HepG2 (cell line): ENCODE measurements around the gene SUCLA2. TPM values are rescaled to one million over a fixed set of nuclear protein-coding genes. Genes with fewer than 3 reads are reported as not detected.

Experiments
- AHR ChIP-seq: IDR thresholded peaks from 2 replicates; pipeline ENCODE4 v1.6.1; 2018; ENCODE audit warnings: missing genetic modification reagents, missing compliant biosample characterization
- KLF16 ChIP-seq, 2 experiments: sonication (generic) in 1 of 2; formaldehyde crosslinking in 1 of 2; IDR thresholded peaks; 2 replicates each; pipeline versions ENCODE4 v1.6.1 to v1.8.0; 2016 to 2023; ENCODE audit warnings: missing genetic modification reagents in 2 of 2, missing compliant biosample characterization in 1 of 2
- MTF1 ChIP-seq: sonication (generic); formaldehyde crosslinking; IDR thresholded peaks from 2 replicates; pipeline ENCODE4 v1.5.0; 2020; ENCODE audit warnings: missing genetic modification reagents
- MYC ChIP-seq: sonication (generic); formaldehyde crosslinking; IDR thresholded peaks from 2 replicates; pipeline ENCODE4 v1.9.0; 2021; ENCODE audit warnings: missing genetic modification reagents, borderline replicate concordance
- NKX3-1 ChIP-seq: sonication (generic); formaldehyde crosslinking; IDR thresholded peaks from 2 replicates; pipeline ENCODE4 v1.5.0; 2020; ENCODE audit warnings: missing genetic modification reagents
- NR2F2 ChIP-seq: IDR thresholded peaks from 2 replicates; pipeline ENCODE4 v1.6.1; 2012; ENCODE audit warnings: low read depth, inconsistent platforms, borderline replicate concordance
- RFX1 ChIP-seq: fragments of 450-650 bp; IDR thresholded peaks from 2 replicates; pipeline ENCODE4 v1.6.1; 2017
- SALL1 ChIP-seq: sonication (generic); formaldehyde crosslinking; IDR thresholded peaks from 2 replicates; pipeline ENCODE4 v1.8.0; 2022; ENCODE audit warnings: mild to moderate bottlenecking, missing genetic modification reagents
- SAP130 ChIP-seq: IDR thresholded peaks from 2 replicates; pipeline ENCODE4 v1.6.1; 2016; ENCODE audit warnings: low read depth
- SP2 ChIP-seq: sonication (generic); formaldehyde crosslinking; IDR thresholded peaks from 2 replicates; pipeline ENCODE4 v1.5.1; 2020; ENCODE audit warnings: mild to moderate bottlenecking, missing genetic modification reagents
- ZFP62 ChIP-seq: sonication (generic); formaldehyde crosslinking; IDR thresholded peaks from 2 replicates; pipeline ENCODE4 v1.4.0; 2020; ENCODE audit warnings: missing genetic modification reagents
- ZNF337 ChIP-seq: sonication (generic); formaldehyde crosslinking; IDR thresholded peaks from 2 replicates; pipeline ENCODE4 v1.5.1; 2020; ENCODE audit warnings: missing genetic modification reagents, low read depth, mild to moderate bottlenecking, borderline replicate concordance
- ZNF367 ChIP-seq: sonication (generic); formaldehyde crosslinking; IDR thresholded peaks from 2 replicates; pipeline ENCODE4 v1.4.0; 2020; ENCODE audit warnings: missing genetic modification reagents, borderline replicate concordance
- ZNF530 ChIP-seq: sonication (generic); formaldehyde crosslinking; IDR thresholded peaks from 2 replicates; pipeline ENCODE4 v1.5.0; 2020; ENCODE audit warnings: low read depth, mild to moderate bottlenecking, missing genetic modification reagents
- ZZZ3 ChIP-seq: sonication (generic); formaldehyde crosslinking; IDR thresholded peaks from 2 replicates; pipeline ENCODE4 v1.4.0; 2020; ENCODE audit warnings: missing genetic modification reagents, mild to moderate bottlenecking, borderline replicate concordance
- polyA plus RNA-seq, 8 experiments: library from polyadenylated mRNA; depleted of rRNA in 3 of 8; stranded (reverse) in 7 of 8; unstranded in 1 of 8; fragments of >200 nt; fragmentation: Illumina TruSeq in 4 of 8; extraction: Trizol in 4 of 8; gene quantifications; 2 replicates each; pipeline versions ENCODE4 v1.2.1 to v1.2.3, GENCODE V29; 2011 to 2016; ENCODE audit warnings: low read depth in 4 of 8, missing spikeins in 1 of 8, mixed read lengths in 1 of 8; ENCODE audit not compliant: insufficient read depth in 1 of 8
- total RNA-seq, 5 experiments: library from RNA; depleted of rRNA; stranded (reverse); fragments of >200 nt; fragmentation: Illumina TruSeq; extraction: Trizol; gene quantifications; 2 replicates each; pipeline ENCODE4 v1.2.3, GENCODE V29; 2016; ENCODE audit warnings: low read depth in 1 of 5
- TF ChIP-seq, protein P1 (sequence below): sonication (generic); formaldehyde crosslinking; IDR thresholded peaks from 2 replicates; pipeline ENCODE4 v1.4.0; 2020; ENCODE audit warnings: missing genetic modification reagents
- TF ChIP-seq, protein P2 (sequence below): sonication (generic); IDR thresholded peaks from 2 replicates; pipeline ENCODE4 v1.6.1; 2016; ENCODE audit warnings: low read depth, borderline replicate concordance
- TF ChIP-seq, protein P3 (sequence below): IDR thresholded peaks from 2 replicates; pipeline ENCODE4 v1.6.1; 2016; ENCODE audit warnings: low read depth, borderline replicate concordance
- TF ChIP-seq, protein P4 (sequence below): sonication (generic); formaldehyde crosslinking; IDR thresholded peaks from 2 replicates; pipeline ENCODE4 v1.5.1; 2020; ENCODE audit warnings: mild to moderate bottlenecking, missing genetic modification reagents, moderate library complexity
- TF ChIP-seq, protein P5 (sequence below): sonication (generic); formaldehyde crosslinking; IDR thresholded peaks from 2 replicates; pipeline ENCODE4 v1.4.0; 2020; ENCODE audit warnings: missing genetic modification reagents, mild to moderate bottlenecking, borderline replicate concordance
- TF ChIP-seq, protein P6 (sequence below): sonication (generic); formaldehyde crosslinking; IDR thresholded peaks from 2 replicates; pipeline ENCODE4 v1.4.0; 2020; ENCODE audit warnings: mild to moderate bottlenecking, missing genetic modification reagents, borderline replicate concordance

SUCLA2 gene
- total and polyA plus RNA-seq, 2 of the 13 experiments (the other 11 are each of a cell fraction or from before 2014, with no cell fraction given) = 28.4 to 77.1 TPM

DNA sequence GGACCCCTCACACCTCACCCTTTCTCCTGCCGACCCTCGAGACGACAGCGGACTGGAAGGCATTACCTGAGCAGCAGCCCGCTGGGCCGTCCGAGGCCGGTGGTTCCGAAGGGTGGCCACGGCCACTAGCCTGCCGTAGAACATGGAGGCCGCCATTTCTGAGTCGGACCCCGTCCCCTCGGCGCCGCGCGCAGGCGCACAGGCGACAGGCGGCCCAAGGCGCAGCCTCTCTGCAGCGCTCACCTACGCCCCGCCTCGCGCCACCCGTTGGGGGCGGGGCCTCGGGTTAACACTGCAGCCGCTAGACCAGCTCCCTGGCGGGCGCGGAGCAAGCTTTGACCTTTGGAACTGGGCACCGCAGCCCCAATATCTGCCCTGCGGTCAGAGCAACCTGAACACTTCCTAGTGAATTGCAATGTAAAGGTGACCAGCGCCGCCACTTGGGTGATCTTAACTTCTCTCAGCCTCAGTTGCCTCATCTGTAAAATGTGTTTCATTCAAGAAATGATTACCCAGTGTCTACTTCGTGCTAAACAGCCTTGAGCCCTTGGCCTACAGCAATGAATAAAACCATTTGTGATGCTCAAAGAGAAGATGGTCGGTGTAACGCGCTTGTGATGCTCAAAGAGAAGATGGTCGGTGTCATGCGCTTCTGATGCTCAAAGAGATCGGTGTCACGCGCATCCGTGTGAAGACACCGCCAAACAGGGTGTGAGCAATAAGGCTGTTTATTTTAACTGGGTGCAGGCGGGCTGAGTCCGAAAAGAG is at the start of gene SUCLA2 (continued):
- TF ChIP-seq, protein P1, sequence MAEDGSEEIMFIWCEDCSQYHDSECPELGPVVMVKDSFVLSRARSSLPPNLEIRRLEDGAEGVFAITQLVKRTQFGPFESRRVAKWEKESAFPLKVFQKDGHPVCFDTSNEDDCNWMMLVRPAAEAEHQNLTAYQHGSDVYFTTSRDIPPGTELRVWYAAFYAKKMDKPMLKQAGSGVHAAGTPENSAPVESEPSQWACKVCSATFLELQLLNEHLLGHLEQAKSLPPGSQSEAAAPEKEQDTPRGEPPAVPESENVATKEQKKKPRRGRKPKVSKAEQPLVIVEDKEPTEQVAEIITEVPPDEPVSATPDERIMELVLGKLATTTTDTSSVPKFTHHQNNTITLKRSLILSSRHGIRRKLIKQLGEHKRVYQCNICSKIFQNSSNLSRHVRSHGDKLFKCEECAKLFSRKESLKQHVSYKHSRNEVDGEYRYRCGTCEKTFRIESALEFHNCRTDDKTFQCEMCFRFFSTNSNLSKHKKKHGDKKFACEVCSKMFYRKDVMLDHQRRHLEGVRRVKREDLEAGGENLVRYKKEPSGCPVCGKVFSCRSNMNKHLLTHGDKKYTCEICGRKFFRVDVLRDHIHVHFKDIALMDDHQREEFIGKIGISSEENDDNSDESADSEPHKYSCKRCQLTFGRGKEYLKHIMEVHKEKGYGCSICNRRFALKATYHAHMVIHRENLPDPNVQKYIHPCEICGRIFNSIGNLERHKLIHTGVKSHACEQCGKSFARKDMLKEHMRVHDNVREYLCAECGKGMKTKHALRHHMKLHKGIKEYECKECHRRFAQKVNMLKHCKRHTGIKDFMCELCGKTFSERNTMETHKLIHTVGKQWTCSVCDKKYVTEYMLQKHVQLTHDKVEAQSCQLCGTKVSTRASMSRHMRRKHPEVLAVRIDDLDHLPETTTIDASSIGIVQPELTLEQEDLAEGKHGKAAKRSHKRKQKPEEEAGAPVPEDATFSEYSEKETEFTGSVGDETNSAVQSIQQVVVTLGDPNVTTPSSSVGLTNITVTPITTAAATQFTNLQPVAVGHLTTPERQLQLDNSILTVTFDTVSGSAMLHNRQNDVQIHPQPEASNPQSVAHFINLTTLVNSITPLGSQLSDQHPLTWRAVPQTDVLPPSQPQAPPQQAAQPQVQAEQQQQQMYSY = no peak
- TF ChIP-seq SP2 = no peak
- TF ChIP-seq, protein P2, sequence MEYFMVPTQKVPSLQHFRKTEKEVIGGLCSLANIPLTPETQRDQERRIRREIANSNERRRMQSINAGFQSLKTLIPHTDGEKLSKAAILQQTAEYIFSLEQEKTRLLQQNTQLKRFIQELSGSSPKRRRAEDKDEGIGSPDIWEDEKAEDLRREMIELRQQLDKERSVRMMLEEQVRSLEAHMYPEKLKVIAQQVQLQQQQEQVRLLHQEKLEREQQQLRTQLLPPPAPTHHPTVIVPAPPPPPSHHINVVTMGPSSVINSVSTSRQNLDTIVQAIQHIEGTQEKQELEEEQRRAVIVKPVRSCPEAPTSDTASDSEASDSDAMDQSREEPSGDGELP = no peak
- no peak for TF ChIP-seq AHR (CRISPR knock-in tag)
- TF ChIP-seq NKX3-1 = 0 out of 2 replicates have a peak, but pooled peaks have one; percentile 33
- TF ChIP-seq, protein P3, sequence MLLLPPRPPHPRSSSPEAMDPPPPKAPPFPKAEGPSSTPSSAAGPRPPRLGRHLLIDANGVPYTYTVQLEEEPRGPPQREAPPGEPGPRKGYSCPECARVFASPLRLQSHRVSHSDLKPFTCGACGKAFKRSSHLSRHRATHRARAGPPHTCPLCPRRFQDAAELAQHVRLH (CRISPR knock-in tag) = peak; percentile 63; the same call in 1 of the 2 replicates
- peak in 1 of 2 experiments; percentile 88; a peak in 2 of 4 replicates for TF ChIP-seq KLF16 (CRISPR knock-in tag; IDR thresholded peaks at IDR 0.05)
- no peak for TF ChIP-seq ZFP62 (CRISPR knock-in tag)
- no peak for TF ChIP-seq ZNF367 (CRISPR knock-in tag)
- peak; percentile 61 for TF ChIP-seq SAP130 (CRISPR knock-in tag)
- no peak for TF ChIP-seq NR2F2
- TF ChIP-seq RFX1 = no peak
- TF ChIP-seq ZNF337 (CRISPR knock-in tag) = no peak
- TF ChIP-seq SALL1 (CRISPR knock-in tag) = peak; percentile 53
- TF ChIP-seq MYC (CRISPR knock-in tag) = no peak; the same call in 1 of the 2 replicates
- TF ChIP-seq ZZZ3 (CRISPR knock-in tag) = no peak; the same call in 1 of the 2 replicates
- TF ChIP-seq, protein P4, sequence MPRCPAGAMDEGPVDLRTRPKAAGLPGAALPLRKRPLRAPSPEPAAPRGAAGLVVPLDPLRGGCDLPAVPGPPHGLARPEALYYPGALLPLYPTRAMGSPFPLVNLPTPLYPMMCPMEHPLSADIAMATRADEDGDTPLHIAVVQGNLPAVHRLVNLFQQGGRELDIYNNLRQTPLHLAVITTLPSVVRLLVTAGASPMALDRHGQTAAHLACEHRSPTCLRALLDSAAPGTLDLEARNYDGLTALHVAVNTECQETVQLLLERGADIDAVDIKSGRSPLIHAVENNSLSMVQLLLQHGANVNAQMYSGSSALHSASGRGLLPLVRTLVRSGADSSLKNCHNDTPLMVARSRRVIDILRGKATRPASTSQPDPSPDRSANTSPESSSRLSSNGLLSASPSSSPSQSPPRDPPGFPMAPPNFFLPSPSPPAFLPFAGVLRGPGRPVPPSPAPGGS (CRISPR knock-in tag) = no peak
- TF ChIP-seq, protein P5, sequence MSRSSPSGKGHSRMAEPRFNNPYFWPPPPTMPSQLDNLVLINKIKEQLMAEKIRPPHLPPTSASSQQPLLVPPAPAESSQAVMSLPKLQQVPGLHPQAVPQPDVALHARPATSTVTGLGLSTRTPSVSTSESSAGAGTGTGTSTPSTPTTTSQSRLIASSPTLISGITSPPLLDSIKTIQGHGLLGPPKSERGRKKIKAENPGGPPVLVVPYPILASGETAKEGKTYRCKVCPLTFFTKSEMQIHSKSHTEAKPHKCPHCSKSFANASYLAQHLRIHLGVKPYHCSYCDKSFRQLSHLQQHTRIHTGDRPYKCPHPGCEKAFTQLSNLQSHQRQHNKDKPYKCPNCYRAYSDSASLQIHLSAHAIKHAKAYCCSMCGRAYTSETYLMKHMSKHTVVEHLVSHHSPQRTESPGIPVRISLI (CRISPR knock-in tag) = no peak
- no peak for TF ChIP-seq ZNF530
- TF ChIP-seq, protein P6, sequence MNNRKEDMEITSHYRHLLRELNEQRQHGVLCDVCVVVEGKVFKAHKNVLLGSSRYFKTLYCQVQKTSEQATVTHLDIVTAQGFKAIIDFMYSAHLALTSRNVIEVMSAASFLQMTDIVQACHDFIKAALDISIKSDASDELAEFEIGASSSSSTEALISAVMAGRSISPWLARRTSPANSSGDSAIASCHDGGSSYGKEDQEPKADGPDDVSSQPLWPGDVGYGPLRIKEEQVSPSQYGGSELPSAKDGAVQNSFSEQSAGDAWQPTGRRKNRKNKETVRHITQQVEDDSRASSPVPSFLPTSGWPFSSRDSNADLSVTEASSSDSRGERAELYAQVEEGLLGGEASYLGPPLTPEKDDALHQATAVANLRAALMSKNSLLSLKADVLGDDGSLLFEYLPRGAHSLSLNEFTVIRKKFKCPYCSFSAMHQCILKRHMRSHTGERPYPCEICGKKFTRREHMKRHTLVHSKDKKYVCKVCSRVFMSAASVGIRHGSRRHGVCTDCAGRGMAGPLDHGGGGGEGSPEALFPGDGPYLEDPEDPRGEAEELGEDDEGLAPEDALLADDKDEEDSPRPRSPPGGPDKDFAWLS = peak; percentile 88; the same call in 1 of the 2 replicates
- TF ChIP-seq MTF1 = no peak
